Renal cortex interstitium (tissue), 11 donors: ENCODE data around the gene ZBTB21. TPM values are rescaled to one million over a fixed set of nuclear protein-coding genes. Genes with fewer than 3 reads are reported as not detected.

ENCODE experiments used
- DNase-seq, 11 donors: peaks; one replicate each; pipeline ENCODE4 v3.0.0-alpha.2; 2013; ENCODE audit warnings: low read depth in 9 of 11, low spot score in 4 of 11; ENCODE audit errors: extremely low read depth in 1 of 11
- polyA plus RNA-seq, 3 donors: library from polyadenylated mRNA; unstranded; fragments of 120-200 nt; gene quantifications; one replicate each; pipeline ENCODE4 v1.2.1, GENCODE V29; 2013; ENCODE audit not compliant: insufficient read length in 3 of 3

Gene ZBTB21
- polyA plus RNA-seq, 3 donors: 9.4 to 14.1 (median 10.8) TPM

DNA sequence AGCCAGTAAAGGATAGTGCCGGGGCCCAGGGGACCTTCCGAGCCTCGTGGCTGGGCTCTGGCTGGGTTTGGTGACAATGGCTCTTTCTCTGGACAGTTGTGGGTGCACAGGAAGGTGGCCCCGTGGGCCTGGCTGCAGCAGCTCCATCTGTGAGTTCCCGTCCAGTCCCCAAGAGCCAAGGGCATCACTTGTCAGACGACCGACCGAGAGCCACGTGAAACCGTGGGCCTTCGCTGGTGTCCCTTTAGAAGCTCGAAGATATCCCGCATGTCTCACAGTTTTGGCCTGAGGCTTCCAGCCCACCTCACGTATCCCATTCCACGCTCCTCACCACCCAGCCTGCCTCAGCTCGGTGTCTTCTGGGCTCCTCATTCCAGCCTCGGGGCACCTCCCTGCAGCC is 33.8 kb upstream of the ZBTB21 start:
- DNase-seq: no peak

DNA sequence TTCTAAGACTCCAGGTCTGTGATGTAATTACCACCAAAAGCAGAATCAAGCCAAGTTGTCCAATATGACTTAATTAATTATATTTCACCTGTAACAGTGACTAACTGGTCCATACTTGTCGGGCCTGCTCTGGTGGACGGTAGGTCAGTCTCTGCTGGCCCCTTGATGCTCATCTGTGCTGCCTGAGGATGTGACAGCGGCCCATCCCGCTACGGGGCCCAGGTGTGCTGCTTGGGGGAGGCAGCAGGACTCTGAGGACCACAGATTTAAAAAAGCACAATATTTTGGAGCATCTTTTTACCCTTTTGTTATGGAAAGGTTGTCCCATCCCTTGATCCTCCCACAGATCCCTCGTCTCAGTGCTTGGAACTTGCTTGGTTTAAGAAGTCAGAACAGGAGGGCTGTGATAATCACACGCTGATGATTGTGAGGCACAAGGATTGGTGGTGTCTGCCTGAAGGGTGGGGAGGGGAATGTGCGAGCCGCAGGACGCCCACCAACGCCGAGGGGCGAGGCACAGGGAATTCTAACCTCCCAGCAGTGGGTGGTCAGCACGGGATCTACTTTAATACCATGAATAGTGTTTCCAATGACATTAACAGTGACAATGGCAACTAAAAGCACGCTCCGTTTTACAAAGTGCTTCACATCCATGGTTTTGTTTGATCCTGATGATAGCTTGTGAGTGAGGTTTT is 33.2 kb upstream of the ZBTB21 start:
- no peak for DNase-seq

DNA sequence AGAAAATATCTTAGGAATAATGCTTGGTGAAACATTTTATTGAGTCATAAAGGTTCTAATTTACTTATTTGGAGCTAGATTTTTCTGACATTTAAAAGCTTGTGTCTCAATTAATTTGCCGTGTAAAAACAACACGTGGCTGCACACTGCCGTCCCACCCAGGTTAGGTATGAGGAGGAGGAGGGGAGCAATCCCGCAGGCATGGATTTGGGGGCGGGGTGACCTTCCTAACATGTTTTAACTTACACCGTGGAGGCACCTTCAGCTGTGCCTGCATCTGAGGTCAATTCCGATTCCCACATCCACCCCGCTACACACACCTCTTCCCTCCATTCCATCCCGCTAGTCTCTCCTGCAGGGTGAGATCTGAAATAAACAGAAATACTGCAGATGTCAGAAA is 32.5 kb upstream of the ZBTB21 start:
- DNase-seq: no peak

DNA sequence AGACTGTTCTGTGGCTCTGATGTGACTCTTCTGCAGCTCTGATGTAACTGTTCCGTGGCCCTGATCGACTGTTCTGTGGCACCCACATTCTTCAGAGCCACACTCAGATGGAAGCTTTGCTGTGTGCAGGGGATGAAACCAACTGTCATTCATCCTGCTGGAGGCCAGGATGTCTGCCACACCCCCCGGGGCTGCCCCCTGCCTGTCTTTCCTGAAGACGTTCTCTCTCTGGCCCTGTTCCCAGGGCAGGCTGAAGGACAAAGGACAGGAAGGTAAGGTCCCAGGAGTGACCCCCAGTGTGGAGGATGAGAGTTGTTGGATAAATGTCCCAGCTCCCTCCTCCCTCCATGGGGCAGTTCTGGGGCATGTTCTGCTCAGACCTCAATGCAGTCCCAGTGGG is 31.6 kb upstream of the ZBTB21 start:
- no peak for DNase-seq

DNA sequence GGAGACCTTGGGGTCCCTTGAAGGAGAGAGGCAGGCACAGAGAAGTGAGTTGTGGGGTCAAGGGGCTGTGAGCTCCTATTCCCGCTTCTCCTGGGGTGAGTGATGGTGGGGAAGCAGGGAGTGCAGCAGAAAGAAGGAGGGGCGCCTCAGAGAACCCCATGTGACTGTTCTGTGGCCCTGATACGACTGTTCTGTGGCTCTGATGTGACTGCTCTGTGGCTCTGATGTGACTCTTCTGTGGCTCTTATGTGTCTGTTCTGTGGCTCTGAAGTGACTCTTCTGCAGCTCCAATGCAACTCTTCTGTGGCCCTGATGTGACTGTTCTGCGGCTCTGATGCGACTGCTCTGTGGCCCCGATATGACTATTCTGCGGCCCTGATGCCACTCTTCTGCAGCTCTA is 31.1 kb upstream of the ZBTB21 start:
- no peak for DNase-seq

DNA sequence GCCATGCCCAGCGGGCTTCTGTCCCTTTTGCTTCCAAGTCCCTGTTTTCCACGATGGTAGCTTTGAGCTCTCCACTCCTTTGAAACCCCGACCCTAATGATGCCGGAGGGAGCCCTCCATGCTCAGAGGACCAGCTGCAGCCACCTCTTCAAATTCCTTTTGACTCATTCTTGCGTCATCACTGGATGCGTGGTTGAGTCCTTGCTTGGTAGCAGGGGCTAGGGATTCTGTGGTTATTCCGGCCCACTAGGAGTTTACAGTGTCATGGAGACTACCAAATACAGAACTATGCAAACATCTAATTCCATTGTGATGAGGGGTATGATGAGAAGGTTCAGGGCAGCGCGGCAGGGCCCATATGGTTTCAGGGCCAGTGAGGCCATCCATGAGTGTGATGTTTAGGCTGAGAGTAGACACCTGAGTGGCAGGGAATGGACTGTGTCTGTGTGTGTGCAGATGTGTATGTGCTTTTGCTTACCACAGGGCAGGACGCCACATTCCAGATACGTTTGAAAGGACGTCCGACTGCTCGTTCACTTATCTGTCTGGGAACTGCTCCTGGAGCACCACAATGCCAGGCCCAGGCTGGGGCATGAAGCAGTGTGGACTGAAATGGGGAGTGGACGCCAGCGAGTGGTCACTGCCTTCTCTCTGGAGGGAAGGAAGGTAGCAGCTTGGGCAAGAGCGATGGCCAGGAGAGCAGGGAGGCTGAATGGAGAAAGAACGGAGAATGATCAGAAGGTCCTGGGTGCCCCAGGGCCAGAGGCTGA is 30.4 kb upstream of the ZBTB21 start:
- no peak for DNase-seq

DNA sequence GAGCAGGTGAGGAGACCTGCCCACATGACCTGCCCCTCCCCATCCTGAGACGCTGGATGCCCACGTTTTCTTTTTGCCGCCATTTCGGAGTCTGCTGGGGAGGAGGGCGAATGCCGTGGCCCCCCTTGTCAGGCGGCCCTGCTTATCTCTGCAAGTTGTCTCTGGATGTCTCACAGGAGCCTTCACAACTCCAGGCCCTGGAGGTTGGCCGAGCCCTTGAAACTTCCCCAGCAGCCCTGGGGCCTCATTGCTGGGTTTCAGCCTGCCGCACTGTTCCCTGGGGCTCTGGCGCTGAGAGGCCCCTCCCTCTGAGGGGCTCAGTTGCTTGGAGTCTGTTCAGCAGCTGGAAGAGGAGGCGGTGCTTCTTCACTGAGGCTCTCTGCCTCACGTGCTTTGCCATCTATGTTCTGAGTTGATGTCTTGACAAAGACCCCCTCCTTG is 29.8 kb upstream of the ZBTB21 start:
- no peak for DNase-seq

DNA sequence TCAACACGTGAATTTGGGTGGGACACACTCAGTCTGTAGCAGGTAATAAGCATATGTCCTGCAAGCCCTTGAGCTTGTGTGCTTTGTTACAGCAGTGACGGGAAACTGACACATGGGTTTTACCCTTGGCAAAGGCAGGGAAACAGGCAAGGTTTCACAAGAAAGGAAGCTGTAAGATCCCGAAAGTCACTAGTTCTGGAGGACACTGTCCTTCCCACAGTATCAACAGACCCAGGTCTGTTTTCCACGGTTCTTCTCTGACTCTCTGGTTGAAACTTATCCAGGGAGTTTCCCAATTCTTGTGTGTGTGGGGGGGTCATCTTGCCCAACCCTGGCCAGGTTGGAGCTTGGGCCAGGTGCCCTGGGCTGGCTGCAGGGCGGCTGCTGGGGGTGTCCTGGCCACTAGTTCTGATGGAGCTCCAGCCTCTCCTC is 29.3 kb upstream of the ZBTB21 start:
- DNase-seq: no peak

DNA sequence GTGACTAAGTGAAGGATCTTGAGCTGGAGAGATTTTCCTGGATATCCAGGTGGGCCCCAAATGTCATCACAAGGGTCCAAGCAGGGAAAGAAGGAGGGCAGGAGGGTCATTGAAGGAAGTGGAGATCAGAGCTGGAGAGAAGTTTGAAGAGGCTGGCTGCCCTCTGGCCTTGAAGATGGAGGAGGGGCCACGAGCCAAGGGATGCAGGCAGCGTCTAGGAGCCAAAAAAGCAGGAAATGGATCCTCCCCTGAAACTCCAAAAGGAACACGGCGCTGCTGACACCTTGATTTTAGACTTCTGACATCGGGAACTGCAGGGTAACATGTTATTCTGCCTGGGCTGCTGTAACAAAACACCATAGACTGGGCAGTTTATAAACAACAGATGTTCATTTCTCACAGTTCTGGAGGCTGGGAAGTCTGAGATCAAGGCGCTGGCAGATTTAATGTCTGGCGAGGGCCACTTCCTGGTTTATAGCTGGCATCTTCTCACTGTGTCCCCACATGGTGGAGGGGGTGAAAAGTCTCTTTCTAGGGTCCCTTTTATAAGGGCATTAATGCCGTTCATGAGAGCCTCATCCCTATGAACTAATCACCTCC is 28.8 kb upstream of the ZBTB21 start:
- no peak for DNase-seq

DNA sequence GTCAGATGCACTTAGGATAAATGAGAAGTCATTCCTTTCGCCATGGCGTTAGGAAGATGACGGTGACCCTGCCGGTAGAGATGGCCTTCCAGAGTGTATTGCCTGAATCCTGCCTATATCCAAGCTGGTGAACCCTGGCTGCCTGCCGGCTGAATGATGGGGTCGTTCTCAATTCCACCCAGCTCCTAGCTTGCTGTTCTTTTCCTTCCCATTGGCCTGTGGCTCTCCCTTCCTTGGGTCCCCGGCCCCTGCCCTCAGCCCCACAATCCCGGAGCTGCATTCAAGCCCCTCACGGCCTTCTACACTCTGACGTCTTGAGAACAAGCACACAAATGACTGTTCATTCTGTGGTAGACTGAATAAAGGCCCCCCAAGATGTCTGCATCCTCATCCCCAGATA is 28.2 kb upstream of the ZBTB21 start:
- DNase-seq: no peak

DNA sequence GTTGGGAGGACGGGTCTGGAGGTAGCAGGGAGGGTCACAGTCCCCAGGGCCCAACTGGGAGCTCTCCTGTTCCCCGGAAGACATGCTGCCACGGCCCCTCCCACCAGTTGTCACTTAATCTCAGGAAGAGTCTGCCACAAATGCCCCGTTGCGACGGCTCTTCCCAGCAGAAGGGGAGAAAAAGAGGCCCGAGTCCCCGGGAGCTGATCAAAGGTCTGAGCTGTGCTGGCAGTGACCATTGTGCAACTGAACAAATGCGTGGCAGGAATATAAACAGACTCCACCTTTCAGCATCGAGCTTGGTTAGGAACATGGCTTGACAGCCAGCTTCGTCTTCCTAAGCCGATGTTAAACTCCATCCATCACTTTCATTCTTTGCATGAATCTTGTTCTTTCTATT is 27.8 kb upstream of the ZBTB21 start:
- no peak for DNase-seq

DNA sequence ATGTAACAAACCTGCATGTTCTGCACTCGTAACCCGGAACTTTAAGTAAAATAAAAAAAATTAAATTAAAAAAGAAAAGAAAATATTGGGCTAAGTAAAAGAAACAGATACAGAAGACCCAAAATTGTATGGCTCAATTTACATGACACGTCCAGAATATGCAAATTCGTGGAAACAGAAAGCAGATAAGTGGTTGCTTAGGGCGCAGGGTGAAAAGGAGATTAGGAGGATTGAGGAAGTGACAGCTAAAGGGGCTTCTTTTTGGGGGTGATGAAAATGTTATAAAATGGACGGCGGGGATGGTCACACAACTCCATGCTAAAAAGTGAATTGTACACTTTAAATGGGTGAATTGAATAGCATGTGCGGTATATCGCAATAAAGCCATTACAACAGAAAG is 27.4 kb upstream of the ZBTB21 start:
- DNase-seq: no peak

DNA sequence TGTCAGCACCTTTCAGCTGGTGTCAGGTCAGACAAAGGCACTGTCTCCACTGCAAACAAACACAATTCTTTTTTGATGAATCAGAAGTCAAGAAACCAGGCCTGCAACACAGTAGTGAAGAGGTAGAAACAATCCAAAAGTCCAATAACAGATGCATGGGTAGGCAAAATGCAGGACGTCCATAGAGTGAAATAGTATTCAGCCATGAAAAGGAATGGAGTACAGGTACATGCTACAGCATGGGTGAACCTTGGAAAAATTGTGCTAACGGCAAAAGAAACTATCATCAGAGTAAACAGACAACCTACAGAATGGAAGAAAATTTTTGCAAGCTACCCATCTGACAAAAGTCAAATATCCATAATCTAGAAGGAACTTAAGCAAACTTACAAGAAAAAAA is 26.2 kb upstream of the ZBTB21 start:
- no peak for DNase-seq

DNA sequence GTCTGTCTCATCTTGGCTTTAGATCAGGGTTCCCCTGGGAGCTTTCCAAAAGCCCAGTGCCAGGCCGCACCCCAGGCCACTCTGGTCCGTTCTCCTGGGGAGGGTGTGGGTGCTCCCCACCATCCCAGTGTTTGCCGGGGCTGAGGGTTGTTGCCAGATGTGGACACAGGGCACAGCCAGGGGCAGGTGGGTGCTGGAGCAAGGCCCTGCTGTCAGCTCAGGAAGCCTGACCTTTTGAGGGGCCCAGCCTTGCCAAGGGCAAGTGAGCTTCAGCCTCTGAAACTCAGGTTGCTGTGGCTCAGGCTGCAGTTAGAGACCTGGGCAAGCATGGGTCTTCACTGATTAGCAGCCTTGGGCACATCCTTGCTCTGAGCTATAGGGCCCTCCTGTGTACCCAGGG is 22.8 kb upstream of the ZBTB21 start:
- no peak for DNase-seq

DNA sequence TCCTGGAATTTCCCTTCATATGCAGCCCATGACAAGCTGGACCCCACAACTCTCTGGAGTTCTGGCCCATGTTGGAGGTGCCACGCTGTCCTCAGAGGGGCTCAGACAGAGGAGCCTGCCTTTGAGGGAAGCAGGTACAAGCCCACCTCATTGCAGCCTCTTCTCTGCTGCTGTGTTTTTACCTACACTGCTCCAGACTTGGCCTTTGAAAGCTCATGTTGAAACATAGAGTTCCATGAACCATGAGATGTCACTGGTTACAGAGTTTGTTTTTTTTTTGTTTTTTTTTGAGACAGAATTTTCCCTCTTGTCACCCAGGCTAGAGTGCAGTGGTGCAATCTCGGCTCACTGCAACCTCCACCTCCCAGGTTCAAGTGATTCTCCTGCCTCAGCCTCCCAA is 22.1 kb upstream of the ZBTB21 start:
- no peak for DNase-seq

DNA sequence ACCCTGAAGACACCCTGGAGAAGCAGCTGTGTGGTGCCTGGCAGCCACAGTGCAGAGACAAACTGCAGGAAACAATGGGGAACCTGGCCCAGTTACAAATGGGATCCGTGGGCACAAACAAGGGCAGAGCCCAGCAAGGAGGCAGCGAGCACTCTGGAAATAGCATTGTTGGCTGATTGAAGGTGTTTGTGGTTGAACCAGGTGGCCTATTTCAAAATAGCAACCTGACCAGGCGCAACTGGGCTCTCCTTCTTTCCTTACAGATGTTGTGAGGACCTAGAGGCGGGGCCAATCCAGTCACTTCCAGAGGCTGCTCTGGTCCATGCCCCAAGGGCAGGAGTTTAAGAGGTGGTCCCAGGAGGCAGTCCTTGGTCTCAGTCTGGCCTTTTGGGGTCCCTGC is 21.7 kb upstream of the ZBTB21 start:
- DNase-seq: no peak

DNA sequence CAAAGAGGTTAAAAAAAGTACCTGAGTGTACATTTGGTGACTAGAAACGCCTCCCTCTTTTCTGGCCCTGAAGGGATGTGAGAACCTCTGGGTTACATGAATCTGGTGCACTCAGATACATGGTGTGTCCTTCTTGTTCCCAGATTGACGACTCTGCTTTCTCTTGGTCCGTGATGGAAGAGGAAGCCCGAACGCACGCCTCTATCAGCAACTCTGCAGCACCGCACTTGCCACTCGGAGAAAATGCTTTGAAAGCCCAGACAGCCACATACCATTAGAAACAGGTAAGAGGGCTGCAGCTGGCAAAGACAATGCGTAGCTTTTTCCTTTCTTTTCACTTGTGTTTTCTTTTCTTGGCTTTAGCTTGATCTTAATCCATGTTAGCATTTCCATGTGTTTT is 21.1 kb upstream of the ZBTB21 start:
- DNase-seq: no peak

DNA sequence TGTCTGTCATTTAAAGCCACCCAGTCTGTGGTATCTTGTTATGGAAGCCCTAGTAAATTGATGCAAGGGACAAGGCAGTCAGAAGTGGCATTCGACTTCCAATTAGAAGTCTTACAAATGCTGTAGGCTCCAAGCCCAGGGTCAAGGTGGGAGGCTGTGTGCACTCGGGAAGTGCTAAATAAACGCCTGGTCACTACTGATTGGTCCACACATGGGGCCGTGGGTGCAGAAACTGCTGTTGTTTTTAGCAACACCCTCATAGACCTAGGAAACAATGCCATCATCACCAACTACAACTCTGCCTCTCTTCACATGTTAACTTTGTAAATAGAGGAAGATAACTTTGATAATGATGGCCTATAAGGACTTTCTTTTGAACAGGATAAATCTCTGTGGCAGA is 20.2 kb upstream of the ZBTB21 start:
- no peak for DNase-seq

DNA sequence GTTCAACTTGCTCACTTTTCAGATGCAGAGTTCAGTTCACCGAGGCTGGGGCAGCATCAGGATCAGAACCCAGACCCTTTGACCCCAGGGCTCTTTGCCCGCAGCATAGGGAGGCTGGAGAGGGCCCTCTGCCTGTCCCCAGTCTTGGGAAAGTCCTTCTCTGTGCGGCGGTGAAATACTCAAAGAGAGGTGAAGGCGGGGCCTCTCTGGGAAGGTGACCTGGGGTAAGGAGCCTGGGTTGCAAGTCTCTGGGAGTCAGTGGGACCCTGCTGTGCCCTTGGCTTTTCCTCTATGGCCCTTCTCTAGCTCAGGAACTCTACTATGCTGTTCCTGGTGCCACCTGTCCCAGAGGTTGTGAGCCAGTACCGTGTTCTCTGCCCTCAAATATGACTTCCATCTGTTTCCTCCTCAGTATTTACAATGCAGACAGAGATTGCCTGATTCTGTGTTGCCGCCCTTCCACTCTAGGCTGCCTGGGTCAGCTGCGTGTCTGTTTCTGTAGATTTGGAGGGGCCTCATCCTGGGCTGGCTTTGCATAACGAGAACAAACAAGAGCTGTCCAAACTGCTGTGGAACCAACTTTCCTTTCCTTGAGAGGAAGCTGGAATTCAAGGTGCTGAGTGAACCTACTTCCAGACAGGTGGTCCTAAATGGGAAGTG is 18.7 kb upstream of the ZBTB21 start:
- DNase-seq: no peak
